Right renal pelvis (tissue), 4 donors: Measurements from ENCODE around the gene CBX8. TPM values are rescaled to one million over a fixed set of nuclear protein-coding genes. Genes with fewer than 3 reads are reported as not detected.

ENCODE experiments used
- DNase-seq, 4 donors: peaks; one replicate each; pipeline ENCODE4 v3.0.0-alpha.2; 2013; ENCODE audit warnings: low read depth in 4 of 4, low spot score in 3 of 4, missing footprints in 1 of 4
- polyA plus RNA-seq, 4 donors: library from polyadenylated mRNA; unstranded; fragments of 120-200 nt; gene quantifications; one replicate each; pipeline ENCODE4 v1.2.1, GENCODE V29; 2013; ENCODE audit not compliant: insufficient read length in 4 of 4

Gene CBX8
- polyA plus RNA-seq, 4 donors, result 11.2 to 16.3 (median 11.9) TPM

DNA sequence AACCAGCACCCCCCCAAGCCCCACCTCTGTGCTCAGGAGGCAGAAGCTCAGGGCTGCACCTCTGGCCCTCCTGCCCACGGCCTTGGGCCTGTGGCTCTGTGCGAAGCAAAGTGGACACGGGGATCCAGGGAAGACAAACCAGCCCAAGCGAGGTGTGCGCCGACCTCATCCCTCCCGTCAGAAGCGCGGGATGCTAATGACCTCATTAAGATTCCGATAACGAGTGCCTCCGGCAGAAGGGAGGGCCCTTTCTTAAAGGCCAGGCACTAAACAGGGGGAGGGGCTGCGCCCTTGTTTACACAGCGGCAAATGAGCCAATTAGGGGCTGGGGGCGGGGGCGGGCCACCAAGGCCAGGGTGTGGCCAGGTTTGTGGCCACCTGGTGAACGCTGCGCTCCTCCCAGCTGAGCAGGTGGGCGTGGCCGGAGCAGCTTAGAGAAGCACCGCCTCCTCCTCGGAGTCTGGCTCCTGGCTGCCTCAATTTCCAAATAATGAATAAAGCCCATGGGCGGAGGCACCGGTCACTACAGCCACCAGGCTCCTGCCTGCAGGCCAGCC is 39.2 kb upstream of the CBX8 start:
- no peak for DNase-seq

DNA sequence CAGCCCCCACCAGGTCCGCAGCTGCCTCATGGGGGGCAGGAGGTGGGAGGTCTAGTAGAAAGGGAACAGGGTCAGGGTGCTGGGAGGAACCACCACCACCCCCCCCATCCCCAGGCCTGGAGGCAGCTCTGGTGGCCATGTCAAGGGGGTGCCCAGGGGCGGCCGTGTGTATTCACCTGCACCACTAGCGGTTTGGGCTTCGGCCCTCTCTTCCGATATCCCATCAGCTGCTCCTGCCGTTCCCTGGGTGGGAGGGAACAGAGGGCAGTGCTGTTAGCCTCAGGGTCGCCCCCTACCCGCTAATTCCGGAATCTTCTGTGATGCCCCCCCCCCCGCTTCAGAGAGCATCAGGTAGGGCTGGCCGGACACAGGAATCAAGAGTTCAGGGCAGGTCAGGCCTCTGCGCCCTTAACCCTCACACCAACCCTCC is 38.6 kb upstream of the CBX8 start:
- no peak for DNase-seq

DNA sequence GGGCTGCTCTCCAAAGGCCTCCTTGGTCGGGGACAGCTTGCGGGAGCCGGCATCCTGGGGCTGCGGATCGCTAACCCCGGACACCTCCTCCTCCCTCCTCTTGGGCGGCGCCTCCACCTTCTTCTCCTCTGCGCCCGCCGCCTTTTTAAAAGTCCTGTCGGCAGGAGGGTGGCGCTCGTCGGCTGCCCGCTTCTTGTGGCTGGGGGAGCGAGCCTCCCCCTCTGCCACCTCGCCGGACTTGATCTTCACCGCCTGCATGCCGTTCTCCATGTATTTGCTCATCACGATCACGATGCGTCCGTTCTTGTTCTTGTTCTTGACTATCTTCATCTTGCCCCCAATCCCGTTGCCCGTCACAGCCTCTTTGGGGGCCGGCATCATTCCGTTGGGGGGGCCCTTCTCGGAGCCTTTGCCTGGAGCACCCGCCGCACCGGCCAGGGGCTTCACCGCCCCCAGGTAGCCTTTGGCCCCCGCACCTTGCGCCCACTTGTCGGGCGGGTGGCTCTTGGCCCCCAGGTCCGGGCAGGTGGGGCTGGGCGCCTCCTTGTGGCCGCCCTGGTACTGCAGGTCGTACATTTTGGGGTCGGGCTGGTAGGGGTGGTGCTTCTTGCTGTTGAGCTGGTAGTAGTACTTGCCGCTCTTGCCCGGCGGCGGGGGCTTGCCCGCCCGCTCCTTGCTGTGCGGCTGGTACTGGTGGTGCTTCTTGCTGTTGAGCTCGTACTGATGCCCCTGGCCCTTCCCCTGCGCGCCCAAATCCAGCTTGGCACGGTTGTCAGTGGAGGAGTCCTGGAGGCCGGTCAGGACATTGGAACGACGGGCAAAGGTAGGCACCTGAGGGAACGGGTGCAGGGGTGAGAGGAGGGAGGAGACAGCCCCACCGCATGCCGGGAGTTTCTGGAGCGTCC is 37.9 kb upstream of the CBX8 start:
- DNase-seq, result no peak

DNA sequence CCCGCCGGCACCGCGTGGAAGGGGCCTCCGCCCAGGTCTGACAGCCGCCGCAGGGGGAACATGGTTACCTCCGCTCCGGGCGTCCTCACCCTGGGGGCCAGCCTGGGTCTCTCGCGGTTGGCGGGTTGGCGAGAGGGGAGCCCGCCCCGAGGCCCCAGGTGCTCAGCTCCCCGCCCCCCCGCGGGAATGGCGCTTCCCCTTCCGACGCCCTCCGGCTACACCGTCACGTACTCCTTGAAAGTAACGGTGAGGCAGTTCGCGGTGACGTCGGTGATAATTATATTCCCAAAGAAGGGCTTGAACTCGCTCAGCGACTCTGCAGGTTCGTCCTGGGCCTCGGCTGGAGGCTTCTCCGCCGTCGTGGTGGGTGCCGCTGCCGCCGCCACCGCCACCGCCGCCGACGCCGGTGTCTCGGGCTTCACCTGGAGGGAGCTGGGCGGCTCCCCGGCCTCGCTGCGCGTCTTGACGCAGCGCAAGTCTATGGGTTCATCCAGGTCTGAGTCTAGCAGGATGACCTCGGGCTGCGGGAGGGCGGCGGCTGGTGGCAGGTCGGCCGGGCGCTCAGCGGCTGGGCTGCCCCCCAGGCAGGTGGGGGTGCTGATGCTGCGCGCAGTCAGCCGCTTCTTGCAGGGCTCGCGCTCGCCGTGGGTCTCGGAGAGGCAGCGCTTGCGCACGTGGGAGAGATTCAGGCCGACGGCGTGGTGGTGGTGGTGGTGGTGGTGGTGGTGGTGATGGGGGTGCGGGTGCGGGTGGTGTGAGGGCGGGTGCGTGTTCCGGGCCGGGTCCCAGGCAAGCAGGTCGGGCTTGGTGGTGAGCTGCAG is 37.1 kb upstream of the CBX8 start:
- DNase-seq, result no peak

DNA sequence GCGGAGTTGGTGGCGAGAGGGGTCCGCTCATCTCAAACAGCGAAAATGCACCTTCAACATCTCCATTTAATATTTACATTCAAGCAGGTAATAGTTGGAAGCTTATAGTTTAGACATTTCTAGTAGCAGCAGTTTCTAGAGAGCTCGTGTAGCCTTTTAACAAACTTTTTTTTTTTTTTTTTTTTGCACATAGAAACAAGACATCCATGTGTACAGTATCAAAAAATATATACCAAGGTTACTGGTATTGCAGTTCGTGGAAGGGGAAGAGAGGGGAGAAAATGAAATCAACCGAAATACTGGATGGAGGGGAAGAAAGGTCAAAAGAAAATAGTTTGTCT is 36.2 kb upstream of the CBX8 start:
- DNase-seq, result no peak

DNA sequence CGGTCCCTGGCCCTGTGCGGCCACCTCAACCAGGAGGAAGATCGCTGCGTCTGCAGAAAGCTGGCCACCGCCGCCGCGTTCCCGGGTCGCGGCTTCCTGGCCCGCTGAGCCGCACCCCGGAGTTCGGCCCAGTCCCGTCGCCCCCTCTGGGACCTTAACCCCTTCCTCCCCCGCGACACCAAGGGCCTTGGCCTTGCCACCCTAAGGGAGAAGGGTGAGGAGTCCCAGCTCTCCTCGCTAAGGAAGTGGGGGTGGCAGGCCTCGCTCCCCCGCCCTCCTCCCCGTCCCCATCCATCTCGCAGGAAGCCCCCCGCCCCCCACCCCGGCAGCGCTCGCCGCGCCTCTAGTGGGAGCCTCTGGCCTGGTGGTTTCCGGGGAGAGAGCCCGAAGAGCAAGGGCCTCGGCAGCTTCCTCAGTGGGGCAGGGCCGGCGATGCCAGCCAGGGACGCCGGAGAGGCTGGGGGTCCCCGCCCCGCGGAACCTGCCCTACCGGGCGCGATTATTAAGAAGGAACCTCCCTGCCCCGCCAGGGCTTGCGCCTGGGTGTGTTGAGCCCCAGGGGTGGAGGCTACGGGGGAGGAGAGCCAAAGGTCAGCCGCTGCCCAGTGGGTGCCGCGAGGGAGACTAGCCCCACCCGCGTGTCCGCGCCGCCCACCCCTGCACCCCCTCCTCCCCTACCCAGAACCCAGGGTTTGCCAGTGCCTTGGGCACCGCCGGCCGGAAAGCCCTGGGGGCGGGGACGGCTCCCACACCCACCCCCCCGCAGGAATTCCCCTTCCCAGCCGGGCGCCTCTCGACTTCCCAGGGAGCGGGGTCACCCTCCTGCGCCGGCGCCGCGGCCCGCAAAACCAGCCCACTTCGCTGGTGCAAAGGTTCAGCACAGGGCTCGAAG is 35.6 kb upstream of the CBX8 start:
- no peak for DNase-seq

DNA sequence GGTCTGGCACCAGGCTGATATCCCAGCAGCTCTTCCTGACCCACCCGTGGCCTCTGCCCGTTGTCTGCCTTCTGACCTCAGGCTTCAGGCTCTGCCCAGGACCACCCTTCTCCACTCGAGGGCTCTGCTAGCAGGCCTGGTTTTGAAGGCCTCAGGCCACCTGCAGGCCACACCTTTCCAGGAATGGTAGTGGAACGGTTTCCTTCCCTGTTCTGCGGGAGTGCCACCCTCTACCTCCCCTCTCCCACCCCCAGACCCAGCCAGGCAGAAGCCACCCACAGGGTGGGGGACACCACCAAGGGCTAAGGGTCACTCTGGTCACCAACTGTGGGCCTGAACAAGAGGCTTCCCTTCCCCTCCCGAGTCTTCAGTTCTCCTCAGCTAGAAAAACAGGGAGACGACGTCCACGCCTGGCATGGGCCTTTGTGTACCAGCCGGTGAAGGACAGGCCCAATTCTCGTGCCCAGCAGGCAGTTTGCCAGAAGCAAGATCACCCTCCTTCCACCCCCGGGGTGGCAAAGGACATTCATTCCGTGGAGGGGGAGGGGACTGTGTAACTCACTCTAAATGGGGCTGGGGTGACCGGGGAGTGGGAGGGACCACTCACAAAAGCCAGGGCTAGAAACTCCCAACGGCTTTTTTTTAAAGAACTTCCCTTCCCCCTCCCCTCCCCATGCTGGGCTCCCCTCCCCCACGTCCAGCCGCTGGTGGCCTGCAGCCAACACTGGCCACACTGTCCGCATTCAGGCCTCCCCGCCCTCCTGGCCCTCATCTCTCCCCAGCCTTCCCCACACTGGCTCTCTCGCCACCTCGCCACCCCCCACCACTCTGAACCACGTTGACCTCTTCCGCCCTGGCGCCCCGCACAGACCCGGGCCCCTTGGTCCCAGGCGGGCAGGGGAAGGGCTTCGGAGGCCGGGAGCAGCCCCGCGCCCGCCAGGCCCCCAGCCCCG is 34.7 kb upstream of the CBX8 start:
- no peak for DNase-seq

DNA sequence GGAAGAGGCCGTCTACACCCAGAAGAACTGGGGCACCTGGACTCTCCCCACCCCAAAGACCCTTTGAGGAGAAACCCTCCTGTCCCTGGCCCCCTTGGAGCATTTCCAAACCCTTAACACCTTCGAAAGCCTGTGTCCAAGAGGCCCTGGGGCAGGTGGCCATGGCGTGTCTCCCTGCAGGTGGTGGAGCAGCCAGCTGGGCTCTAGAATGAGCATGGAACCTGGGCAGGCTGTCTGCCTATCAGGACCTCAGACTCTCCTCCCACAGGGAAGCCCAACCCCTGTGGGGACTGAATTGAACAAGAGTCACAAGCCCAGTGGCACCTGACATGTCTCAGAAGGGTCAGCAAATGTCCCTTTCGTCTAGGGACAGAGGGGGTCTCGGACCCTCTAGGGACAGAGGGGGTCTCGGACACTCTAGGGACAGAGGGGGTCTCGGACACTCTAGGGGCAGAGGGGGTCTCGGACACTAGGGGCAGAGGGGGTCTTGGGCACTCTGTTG is 33.9 kb upstream of the CBX8 start:
- DNase-seq, result no peak

DNA sequence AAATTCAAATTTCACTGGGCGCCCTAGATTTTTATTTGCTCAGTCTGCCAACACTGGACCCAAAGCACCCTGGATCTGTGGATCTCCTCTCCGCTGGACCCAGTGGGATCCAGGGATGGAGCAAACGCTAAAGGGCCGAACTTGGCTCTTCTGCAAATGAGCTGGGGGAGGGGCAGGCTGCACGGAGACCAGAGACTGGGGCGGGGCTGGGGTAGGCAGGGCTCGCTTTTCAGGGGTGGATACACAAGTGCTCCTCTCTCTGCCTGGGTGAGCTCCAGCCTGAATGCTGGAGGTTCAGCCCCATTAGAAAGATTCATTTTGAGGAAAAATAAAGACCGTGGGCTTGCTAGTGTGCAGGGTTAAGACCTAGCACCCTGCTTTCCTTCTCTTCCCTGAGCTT is 33.4 kb upstream of the CBX8 start:
- DNase-seq, result no peak

DNA sequence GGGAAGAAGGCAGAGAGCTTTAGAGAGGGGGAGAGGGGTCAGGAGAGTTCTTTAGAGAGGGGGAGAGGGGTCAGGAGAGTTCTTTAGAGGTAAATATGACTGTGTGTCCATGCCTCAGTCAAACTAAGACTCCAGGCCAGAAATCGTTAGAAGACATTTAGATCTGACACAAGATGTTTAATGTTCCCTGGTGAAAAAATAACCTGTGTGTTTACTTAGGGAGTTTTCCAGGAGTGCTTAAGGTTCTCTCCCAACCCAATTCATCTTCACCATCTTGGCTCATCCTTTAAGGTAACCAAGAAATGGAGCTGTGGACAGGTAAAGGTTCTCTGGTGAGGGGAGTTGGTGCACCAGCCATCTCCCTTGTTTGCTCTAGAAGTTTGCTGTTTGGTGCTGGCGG is 32.6 kb upstream of the CBX8 start:
- DNase-seq, result no peak

DNA sequence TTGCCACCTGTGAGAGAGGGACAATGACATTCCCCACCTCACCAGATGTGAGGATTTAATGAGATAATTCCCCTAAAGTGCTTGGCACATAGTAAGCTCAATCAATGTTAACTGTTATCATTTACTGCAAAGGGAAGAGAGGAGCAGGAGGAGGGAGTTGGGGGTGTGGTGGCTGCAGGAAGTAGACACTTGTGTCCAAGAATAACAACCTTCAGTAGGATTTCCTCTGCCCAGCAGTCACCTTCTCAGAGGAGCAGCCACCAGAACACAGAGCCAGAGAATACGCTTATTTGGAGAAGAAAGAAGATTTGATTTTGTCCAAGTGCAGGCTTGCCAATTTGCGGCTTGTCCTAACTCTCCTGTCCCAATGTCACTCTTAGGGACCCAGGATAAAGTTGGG is 32.1 kb upstream of the CBX8 start:
- no peak for DNase-seq

DNA sequence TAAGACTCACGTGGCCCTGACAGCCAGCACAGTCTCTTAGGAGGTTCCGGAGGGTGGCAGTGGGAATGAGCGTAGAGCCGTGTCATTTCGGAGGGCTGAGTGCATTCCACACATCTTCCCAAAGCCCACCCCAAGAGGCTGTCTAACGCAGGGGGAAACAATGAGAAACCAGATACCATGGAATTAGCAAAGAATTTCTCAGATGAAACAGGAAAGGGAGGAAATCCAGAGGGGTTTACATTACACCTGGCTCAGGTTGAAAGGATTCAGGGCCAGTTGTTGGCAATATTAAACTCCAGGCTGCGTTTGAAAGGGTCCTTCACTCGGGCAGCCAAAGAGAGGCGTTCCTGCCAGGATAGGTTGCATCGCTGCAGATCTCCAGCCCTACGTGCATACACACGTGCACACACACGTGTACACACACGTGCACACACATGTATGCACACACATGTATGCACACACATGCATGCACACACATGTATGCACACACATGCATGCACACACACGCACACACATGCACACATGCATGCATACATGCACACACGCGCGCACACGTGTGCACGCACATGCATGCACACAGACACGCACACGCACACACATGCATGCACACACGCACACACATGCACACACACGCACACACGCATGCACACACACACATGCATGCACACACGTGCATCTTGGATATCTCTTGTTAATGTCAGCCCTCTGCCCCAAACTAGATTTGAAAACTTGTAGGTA is 30.1 kb upstream of the CBX8 start:
- no peak for DNase-seq

DNA sequence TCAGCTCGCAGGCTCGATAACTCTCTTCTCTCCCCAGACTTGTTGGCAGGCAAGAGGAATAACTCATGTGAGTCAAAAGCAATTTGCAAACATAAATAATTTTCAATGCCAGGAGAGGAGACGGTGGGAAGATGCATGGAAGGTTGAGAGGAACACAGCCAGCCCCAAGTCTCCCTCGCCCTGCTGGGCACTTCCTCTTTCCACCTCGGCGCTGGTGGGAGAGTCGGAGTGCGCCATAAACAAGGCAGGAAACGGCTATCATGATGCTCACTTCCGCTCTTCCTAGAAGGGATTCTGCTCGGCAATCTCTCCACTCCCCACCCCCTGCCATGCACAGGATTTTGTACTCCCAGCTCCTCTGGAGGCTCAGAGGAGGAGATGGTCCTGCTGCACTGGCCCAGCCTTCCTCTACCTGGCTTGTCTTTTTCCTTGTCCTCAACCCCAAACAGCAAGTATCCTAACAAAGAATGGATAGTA is 29.4 kb upstream of the CBX8 start:
- DNase-seq, result no peak

DNA sequence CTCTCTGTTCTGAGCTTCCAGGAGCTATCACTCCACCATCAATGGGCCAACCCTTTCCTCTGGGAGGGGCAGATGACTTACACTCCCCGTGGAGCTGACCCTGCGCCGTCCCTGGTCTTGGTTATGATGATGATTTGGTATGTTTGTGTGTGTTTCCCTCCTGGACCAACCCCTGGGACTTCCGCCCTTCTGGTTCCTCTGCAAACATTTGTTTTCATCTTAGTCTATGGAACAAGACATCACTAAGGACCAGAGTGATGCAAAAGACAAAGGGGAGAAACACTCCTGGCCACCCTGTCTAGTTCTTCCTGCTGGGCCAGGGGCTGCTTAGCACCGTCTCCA is 28.7 kb upstream of the CBX8 start:
- DNase-seq, result no peak

DNA sequence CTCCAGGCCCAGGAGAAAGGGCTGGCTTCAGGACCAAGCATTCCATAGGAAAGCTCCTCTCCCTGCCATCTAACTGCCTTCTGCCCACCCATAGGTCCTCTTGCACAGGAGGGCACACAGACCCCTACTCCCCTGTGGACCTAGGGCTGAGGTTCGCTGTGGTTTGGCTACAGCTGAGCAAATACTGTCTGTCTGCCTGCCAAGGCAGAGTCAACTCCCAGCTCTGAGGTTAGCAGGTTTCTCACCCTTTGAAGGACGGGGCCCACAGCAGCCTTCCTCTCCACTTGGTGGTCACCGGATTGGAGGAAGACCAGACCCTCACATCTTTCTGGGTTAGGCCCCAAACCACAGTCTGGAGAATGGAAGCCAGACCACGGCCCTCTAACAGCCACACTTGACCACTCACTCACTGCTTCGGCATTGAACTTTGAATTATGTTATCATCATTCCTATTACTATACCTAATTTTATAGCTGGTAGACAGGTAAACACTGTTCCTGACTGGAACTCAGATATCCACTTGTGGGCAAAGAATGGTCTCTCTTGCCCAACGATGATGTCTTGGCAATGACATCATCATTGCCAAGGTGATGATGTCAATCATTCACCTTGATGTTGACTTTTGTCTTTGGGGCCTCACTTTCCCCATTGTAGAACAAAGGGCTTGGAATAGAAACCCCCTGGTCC is 28.2 kb upstream of the CBX8 start:
- DNase-seq, result no peak

DNA sequence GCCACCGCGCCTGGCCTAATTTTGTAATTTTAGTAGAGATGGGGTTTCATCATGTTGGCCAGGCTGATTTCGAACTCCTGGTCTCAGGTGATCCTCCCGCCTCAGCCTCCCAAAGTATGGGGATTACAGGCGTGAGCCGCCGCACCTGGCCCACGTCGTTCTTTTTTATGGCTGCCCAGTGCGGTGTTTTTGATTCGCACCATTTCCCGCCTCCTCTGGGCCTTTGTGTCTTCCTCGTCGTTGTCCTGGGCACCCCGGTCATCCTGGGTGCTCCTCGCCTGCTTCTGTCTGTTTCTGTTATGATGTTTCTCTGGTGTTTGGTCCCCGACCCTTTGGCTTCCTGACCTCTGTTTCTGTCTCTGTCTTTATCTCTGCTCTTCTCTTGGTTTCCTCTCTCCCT is 27.4 kb upstream of the CBX8 start:
- DNase-seq, result no peak

DNA sequence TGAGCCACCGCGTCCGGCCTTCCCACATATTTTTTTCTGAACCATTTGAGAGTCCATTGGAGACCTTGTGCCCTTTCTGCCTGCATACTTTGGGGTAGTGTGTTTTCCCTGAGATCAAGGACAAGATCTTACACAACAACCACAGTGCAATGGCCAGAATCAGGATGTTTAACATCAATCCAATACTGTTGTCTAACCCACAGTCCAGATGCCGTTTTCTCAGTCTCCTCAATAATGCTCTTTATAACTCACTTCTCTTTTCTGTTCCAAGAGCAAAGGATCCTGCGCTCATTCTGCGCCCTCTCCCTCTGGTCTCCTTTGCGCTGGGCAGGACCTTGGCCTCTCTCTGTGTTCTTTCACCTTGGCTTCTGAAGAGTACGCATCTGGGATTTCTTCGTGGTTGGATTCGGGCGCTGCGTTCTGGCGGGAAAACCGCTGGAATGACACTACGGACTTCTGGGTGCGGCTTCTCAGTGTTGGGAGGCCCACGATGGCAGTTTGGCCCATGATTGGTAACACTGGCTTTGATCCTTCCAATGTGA is 25.8 kb upstream of the CBX8 start:
- no peak for DNase-seq
